ENCODE results near the gene TMEM123.

GRCh38 chr11:102346456-102346747 lies 106.2 kb downstream of the TMEM123 start:
- no peak for TF ChIP-seq SUZ12 (IDR thresholded peaks at IDR 0.05; ENCODE audit: extremely low read depth, insufficient read depth, insufficient read length)
- TF ChIP-seq ZNF274 (IDR thresholded peaks at IDR 0.05; ENCODE audit: low read depth, low read length) = no peak

All from NT2/D1 (cell line).